ENCODE results near the gene HGFAC. TPM values are rescaled to one million over a fixed set of nuclear protein-coding genes. Genes with fewer than 3 reads are reported as not detected.

The HGFAC gene
- polyA plus RNA-seq, 1 of the 3 experiments (the other 2 are of a cell fraction): 0.43 TPM

- TF ChIP-seq ZBTB33 (IDR thresholded peaks at IDR 0.05; ENCODE audit: borderline replicate concordance, low read depth) (no peak), FOXJ3 (CRISPR knock-in tag; IDR thresholded peaks at IDR 0.05) (no peak)
Measured at GRCh38 chr4:3476341-3476747, 34.6 kb downstream of the HGFAC start (continued).

DNA sequence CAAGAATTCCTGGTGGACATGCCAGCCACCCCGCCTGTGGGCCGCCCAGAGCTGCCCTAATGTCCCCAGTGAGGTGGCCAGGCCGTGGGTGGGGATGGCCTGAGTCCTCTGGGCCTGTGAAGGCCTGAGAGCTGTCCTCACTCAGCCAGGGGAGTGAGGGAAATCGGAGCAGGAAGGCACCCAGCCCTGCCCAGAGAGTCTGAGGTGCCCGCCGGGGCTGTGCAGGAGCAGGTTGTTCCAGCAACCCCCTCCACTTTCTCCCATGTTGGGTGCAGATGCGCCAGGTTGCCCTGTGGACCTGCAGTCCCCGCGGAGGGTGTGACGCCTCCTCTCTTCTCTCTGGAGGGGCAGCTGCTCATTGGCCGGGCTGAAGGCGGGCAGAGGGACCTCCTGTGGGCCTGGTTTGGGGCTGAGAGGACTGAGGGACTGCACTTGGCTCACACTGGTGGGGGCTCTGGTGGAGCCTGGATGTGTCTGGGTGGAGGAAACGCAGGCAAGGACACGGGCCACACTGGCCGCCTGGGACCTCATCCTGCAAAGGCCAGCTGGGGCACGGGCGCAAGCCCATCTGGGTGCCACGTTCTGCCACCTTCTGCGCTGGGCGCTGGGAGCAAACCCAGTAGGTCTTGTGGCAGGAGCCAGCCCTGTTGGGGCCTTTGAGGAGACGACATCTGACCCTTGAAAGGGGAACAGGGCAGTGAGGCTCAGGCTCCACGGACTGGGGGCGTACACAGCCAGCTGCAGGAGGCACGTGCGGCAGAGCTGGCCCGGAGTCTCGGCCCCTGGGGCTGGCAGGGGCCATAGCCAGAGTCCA lies 35.4 kb downstream of the HGFAC start:
- Histone ChIP-seq H3K36me3 (replicated peaks in 1 of 2; ENCODE audit: control insufficient read depth in 1 of 2, insufficient read depth in 2 of 2, low read length in 1 of 2) (no peaks in the 10 kb centered on the region), H3K27ac (ENCODE audit: low read depth in 2 of 2, low read length in 1 of 2) (no peak overlapping the region), H3K4me2 (no peak overlapping the region), H3K9me2 (no peaks in the 10 kb centered on the region), H3F3A (replicated peaks; ENCODE audit: insufficient read depth) (no peaks in the 10 kb centered on the region), H3K4me1 (ENCODE audit: control insufficient read depth in 1 of 2, insufficient read depth in 2 of 2, low read depth in 1 of 2, low read length in 1 of 2) (peaks cover 0 to 3% of the 10 kb centered on the region in 2 experiments; a peak in 1 of 4 replicates), H3K79me2 (ENCODE audit: insufficient read depth) (no peaks in the 10 kb centered on the region), H4K20me1 (ENCODE audit: insufficient read depth) (no peaks in the 10 kb centered on the region), H3K9me3 (no peaks in the 10 kb centered on the region), H3K27me3 (ENCODE audit: insufficient read depth) (no peaks in the 10 kb centered on the region), H3K9ac (no peak overlapping the region), H3K4me3 (ENCODE audit: low read depth in 2 of 2, low read length in 1 of 2) (no peak overlapping the region), H2AFZ (ENCODE audit: low read depth) (no peak overlapping the region)
- 63% methylated on average over 7 of the region's 27 CpGs for WGBS (ENCODE audit: low lambda C conversion rate)
- TF ChIP-seq, protein P1, sequence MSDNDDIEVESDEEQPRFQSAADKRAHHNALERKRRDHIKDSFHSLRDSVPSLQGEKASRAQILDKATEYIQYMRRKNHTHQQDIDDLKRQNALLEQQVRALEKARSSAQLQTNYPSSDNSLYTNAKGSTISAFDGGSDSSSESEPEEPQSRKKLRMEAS (IDR thresholded peaks at IDR 0.05; ENCODE audit: low read depth): no peak
- TF ChIP-seq GATA2 (CRISPR knock-in tag; IDR thresholded peaks at IDR 0.05): no peak
- TF ChIP-seq RFX5 (IDR thresholded peaks at IDR 0.05; ENCODE audit: low read length): no peak
- TF ChIP-seq SIN3A (IDR thresholded peaks at IDR 0.05; ENCODE audit: borderline replicate concordance, low read depth, low read length): no peak
- TF ChIP-seq, protein P2, sequence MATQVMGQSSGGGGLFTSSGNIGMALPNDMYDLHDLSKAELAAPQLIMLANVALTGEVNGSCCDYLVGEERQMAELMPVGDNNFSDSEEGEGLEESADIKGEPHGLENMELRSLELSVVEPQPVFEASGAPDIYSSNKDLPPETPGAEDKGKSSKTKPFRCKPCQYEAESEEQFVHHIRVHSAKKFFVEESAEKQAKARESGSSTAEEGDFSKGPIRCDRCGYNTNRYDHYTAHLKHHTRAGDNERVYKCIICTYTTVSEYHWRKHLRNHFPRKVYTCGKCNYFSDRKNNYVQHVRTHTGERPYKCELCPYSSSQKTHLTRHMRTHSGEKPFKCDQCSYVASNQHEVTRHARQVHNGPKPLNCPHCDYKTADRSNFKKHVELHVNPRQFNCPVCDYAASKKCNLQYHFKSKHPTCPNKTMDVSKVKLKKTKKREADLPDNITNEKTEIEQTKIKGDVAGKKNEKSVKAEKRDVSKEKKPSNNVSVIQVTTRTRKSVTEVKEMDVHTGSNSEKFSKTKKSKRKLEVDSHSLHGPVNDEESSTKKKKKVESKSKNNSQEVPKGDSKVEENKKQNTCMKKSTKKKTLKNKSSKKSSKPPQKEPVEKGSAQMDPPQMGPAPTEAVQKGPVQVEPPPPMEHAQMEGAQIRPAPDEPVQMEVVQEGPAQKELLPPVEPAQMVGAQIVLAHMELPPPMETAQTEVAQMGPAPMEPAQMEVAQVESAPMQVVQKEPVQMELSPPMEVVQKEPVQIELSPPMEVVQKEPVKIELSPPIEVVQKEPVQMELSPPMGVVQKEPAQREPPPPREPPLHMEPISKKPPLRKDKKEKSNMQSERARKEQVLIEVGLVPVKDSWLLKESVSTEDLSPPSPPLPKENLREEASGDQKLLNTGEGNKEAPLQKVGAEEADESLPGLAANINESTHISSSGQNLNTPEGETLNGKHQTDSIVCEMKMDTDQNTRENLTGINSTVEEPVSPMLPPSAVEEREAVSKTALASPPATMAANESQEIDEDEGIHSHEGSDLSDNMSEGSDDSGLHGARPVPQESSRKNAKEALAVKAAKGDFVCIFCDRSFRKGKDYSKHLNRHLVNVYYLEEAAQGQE (IDR thresholded peaks at IDR 0.05; ENCODE audit: low read depth, low read length): no peak
- no peak for TF ChIP-seq USF1 (IDR thresholded peaks at IDR 0.05; ENCODE audit: borderline replicate concordance, low read depth)
- TF ChIP-seq JUND (IDR thresholded peaks at IDR 0.05): no peak
- TF ChIP-seq ZBTB33 (IDR thresholded peaks at IDR 0.05; ENCODE audit: borderline replicate concordance, low read depth): no peak
- TF ChIP-seq RCOR1 (IDR thresholded peaks at IDR 0.05; ENCODE audit: low read length): no peak
- TF ChIP-seq EZH2phosphoT487 (IDR thresholded peaks at IDR 0.05; ENCODE audit: borderline replicate concordance, low read depth): no peak
- TF ChIP-seq PBX3 (IDR thresholded peaks at IDR 0.05): no peak
- no peak for TF ChIP-seq FOXJ3 (CRISPR knock-in tag; IDR thresholded peaks at IDR 0.05)
- no peak for TF ChIP-seq NFIC (IDR thresholded peaks at IDR 0.05; ENCODE audit: borderline replicate concordance)
- no peak for TF ChIP-seq CTCF (IDR thresholded peaks at IDR 0.05)
- DNase-seq: no peak
- POLR2A ChIA-PET: no interaction called here
- CTCF ChIA-PET: interaction anchor here (1.0 to 5.8 kb wide), 4 partner anchors 25 to 369 kb away, joined by 3 to 34 read pairs (median 4); no protein-coding TSS in a partner anchor
